GM18499 (cell line): ENCODE measurements around the gene CCDC30.
"Not testable (repeated sequence)": the region's sequence is repeated elsewhere in the genome, so short reads cannot be mapped to it uniquely, and the experiment has no call there.

Experiments used
- ATAC-seq: cut with Tn5 transposase; IDR thresholded peaks from one replicate; pipeline ENCODE4 v1.9.1; 2021; ENCODE audit warnings: moderate number of reproducible peaks; ENCODE audit not compliant: insufficient read depth, unreplicated experiment

CCDC30 gene

DNA sequence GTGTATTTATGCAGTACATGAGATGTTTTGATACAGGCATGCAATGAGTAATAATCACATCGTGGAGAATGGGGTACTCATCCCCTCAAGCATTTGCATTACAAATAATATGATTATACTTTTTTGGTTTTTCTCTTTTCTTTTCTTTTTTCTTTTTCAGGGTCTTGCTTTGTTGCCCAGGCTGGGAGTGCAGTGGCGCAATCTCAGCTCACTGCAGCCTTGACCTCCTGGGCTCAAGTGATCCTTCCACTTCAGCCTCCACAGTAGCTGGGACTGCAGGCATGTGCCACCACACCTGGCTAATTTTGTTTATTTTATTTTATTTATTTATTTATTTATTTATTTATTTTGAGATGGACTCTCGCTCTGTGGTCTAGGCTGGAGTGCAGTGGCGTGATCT, 158.1 kb downstream of the CCDC30 start:
- ATAC-seq: not testable (repeated sequence)

DNA sequence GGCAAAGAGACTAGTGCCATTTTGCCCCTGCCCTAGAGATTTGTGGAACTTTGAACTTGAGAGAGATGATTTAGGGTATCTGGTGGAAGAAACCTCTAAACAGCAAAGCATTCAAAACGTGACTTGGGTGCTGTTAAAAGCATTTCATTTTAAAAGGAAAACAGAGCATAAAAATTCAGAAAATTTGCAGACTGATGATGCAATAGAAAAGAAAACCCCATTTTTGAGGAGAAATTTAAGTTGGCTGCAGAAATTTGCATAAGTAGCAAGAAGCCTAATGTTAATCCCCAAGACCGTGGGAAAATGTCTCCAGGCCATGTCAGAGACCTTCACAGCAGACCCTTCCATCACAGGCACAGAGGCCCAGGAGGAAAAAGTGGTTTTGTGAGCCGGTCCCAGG, 164.1 kb downstream of the CCDC30 start:
- not testable (repeated sequence) for ATAC-seq

DNA sequence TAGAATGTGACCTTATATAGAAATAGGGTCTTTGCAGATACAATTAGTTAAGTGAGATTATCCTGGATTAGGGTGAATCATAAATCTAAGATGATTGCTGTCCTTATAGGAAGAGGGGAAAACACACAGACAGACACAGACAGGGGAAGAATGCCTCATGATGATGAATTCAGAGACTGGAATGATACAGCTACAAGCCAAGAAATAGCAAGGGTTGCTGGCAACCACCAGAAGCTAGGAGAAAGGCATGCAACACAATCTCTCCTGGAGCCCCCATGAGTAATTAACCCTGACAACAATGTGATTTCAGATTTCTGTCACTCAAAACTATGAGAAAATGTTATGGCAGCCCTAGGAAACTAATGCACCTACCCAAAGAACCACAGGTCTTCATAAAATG, 176.0 kb downstream of the CCDC30 start:
- ATAC-seq: no peak

DNA sequence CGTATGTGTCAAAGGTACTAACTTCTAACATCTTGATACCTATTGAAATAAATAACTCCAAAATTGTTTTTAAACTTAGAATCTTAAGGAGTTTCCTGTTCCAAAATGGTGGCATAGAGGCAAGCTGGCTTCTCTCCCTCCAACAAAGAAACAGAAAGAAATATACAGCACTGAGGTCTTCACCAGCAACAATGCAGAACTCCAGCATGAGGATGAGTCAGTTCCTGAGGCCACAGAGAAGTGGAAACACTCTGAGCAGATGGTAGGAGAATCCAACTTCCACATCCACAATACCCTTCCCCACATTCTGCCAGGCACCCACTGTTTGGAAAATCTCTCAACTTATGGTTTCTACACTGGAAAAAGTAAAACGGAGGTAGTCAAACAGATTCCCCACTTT, 183.0 kb downstream of the CCDC30 start:
- no peak for ATAC-seq

DNA sequence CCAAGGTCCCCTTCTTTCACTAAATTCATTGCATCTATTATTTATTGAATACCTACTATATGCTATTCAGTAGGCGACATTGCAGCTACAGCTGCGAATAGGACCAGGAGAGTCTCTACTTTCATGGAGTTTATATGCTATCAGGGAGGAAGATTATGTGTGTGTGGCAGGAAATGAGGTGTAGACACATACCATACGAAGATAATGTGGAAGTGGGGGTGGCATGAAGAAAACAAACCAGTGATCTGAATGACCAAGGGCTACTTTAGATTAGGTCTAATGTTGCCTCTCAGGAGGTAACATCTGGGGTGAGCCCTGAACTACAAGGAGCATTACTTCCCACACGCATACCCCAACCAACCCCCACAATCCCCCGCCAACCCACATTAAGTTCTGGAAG, 194.1 kb downstream of the CCDC30 start:
- ATAC-seq: no peak

GRCh38 chr1:42657981-42658876, 195.1 kb downstream of the CCDC30 start, which contains the start of gene PPIH:
TSS of gene PPIH (plus strand) at chr1:42658423. CDS start at chr1:42658447, 24 bp downstream.
- ATAC-seq: peak; percentile 74

DNA sequence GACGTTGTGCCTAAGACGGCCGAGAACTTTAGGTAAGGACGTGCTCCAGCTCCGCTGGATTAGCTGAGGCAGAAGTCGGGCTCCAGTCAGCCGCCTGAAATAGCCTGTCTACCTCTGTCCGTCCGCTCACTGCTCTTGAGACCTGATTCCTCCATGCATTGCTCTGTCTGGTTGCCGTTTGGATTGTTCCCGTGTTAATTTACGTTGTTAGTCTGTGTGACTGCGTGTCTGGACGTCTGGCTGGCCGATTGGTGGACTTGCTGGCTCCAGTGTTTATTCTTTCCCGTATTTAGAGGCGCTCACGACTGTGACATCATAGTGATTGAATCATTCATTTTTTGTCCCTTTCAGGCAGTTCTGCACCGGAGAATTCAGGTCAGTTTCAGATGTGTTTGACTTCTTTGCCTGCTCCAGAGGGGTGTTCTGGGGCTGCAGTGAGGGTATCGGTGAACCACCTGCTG, 195.8 kb downstream of the CCDC30 start:
- no peak for ATAC-seq

DNA sequence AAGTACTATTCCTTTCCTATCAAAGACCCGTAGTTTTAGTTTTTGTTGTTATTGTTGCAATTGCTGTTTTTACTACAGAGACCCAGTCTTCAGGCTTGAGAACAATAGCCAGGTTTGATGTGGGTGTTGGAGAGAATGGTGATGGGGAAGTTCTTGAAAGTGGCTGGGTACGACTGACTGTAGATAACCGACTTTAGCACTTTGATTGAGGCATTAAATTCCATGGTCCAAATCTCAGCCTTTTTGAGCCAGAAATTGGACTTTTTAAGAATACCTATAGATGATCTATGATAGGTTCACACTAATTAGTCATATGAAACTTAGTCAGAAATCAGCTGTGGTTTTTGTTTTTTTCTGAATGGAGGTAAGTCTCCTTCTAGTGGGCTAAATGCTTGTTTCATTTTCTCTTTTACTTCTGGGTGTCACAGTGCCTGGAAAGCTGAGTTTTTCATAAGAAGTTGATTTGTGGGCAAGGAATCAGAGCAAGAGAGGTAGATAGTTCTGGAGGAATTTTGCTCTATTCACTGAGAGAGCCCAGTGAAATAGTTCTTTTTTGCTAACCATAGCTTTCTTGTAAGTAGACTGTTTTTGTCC, 197.9 kb downstream of the CCDC30 start:
- ATAC-seq: no peak

GRCh38 chr1:42669936-42670335, 206.8 kb downstream of the CCDC30 start:
- no peak for ATAC-seq

DNA sequence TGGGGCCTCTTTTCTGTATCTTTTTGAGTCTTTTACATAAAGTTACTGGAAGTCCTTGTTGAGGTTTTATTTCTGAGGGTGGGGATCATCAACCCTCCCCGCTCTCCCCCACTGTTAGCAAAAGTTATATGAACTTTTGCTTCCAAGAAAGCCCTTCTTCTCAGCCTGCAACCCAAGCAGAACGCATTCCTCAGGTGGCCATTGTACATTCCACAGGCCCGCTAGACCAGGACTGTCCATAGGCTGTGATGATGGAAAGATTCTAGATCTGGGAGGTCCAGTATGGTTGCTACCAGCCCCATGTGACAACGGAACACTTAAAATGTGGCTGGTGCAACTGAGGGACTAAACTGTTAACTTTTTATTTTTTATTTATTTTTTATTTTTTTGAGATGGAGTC, 207.3 kb downstream of the CCDC30 start:
- no peak for ATAC-seq

- ATAC-seq: no peak
Observed at GRCh38 chr1:42674214-42674613, 211.1 kb downstream of the CCDC30 start.

- no peak for ATAC-seq
Observed at GRCh38 chr1:42674682-42675081, 211.6 kb downstream of the CCDC30 start.

- no peak for ATAC-seq
Observed at GRCh38 chr1:42675467-42675866, 212.4 kb downstream of the CCDC30 start.

DNA sequence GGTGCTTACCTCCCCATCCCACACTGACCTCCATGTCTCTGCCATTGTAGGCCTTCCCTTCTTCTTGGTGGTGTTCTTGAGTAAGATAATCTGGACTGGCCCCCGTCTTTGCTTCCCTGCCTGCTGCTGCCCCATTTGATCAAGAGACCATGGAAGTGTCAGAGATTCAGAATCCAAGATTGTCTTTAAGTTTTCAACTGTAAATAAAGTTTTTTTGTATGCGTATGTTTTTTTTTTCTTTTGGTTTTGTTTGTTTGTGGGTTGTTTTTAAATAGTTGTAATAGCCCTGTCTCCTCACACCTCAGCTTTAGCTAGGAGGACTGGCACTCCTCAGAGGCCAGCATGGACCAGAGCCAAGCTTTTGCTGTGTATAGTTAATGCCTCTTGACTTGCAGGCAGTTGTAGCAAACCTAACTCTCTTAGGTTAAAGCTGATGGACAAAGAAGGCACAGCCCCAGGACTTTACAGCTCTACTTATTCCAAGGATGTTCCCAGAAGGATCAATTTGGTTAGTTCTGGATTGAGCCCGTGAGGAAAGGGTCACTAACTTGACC, 213.5 kb downstream of the CCDC30 start:
- no peak for ATAC-seq

GRCh38 chr1:42679364-42679983, 216.4 kb downstream of the CCDC30 start:
- no peak for ATAC-seq

DNA sequence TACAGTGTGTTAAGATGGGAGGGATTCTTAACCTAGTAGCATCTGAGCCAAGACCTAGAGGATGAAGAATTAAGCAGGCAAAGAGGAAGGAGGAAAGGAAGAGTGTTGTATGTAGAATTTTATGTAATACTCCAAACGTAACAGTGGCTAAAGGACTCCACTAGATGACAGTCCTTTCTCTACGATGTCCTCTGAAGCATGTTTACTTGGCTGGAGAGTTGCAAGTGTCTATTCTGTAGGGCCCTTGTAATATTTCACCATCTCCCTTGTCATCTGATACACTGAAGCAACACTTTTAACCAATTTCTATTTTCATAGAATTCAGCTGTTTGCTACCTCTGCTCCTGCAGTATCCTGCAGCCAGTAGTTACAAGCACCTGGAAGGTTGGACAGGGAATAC, 217.0 kb downstream of the CCDC30 start:
- no peak for ATAC-seq

DNA sequence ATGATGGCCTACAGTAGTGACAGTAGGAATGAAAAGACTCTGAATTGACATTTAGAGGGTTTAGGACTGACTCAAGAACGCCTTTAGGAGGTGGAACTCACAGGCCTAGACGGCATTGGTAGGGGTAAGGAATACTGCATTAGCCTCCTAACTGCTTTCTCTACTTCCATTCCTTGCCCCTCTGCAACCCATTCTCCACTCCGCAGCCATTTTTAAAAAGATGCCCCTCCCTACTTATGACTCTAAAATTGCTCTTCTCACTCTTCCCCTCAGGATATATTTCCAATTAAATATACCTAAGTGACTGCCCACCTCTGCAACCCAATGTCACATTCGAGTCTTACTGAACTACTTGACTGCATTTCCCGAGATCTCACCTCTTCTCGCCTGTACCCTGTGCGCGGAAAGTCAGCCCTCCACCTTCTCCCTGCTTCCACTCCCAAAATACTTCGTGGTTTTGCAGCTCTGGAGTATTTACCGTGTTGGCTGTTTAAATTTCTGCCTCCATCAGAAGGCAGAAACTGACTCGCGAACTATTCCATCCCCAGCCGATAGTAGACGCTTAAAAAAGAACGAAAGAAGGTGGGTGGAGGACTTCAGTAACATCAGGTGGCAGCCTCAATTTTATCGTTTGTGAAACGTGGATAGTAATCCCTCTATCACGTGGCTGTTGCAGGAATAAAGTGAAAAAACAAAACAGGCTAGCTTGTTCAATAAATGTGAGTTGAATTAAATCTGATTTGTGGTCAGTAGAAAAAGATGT, 218.0 kb downstream of the CCDC30 start:
- ATAC-seq: no peak

GRCh38 chr1:42681741-42682483, 218.8 kb downstream of the CCDC30 start, which contains the start of gene YBX1:
TSS of gene YBX1 (plus strand) at chr1:42682418. CDS start at chr1:42682566, 148 bp downstream.
- peak; percentile 89 for ATAC-seq

GRCh38 chr1:42682484-42682738, 219.3 kb downstream of the CCDC30 start:
- not testable (repeated sequence) for ATAC-seq
